Vagina (tissue), 2 donors: ENCODE data around the gene RFC3.

Experiments used
- CTCF ChIP-seq, 3 experiments: fragments of 450-650 bp in 2 of 3; fragments of 200-600 bp in 1 of 3; sonication (generic) in 1 of 3; IDR thresholded peaks; one replicate each; pipeline ENCODE4 v1.5.1; 2017 to 2019; ENCODE audit warnings: antibody characterized with exemption in 3 of 3, mild to moderate bottlenecking in 2 of 3, moderate library complexity in 2 of 3
- POLR2A ChIP-seq, 2 donors: fragments of 450-650 bp; IDR thresholded peaks; one replicate each; pipeline ENCODE4 v1.6.1; 2017; ENCODE audit warnings: antibody characterized with exemption in 2 of 2, mild to moderate bottlenecking in 2 of 2, moderate library complexity in 2 of 2
- POLR2AphosphoS5 ChIP-seq, 2 donors: sonication (generic); formaldehyde crosslinking; IDR thresholded peaks; one replicate each; pipeline ENCODE4 v1.9.0; 2017; ENCODE audit warnings: antibody characterized with exemption in 2 of 2, mild to moderate bottlenecking in 2 of 2, low read depth in 1 of 2; ENCODE audit not compliant: insufficient read depth in 1 of 2

- no peak for TF ChIP-seq CTCF (IDR thresholded peaks at IDR 0.05)
- TF ChIP-seq POLR2AphosphoS5 (IDR thresholded peaks at IDR 0.05; ENCODE audit: insufficient read depth in 1 of 2, low read depth in 1 of 2): peak in 1 of 2 donors; percentile 59
- no peak for TF ChIP-seq POLR2A (IDR thresholded peaks at IDR 0.05)
These were observed 14.9 kb downstream of the RFC3 start for GRCh38 chr13:33832872-33833271.
